Epithelial cell of esophagus (primary cell): ENCODE data around the gene KCNAB2.
"Not testable (repeated sequence)": the region's sequence is repeated elsewhere in the genome, so short reads cannot be mapped to it uniquely, and the experiment has no call there.

ENCODE experiments used
- DNase-seq: peaks from one replicate; pipeline ENCODE4 v3.0.0; 2010; ENCODE audit warnings: low read depth
- H3K4me3 ChIP-seq: 2 replicates; pipeline ENCODE4 v1.5.1; 2011; ENCODE audit warnings: mild to moderate bottlenecking, low read length, control low read depth
- CTCF ChIP-seq: IDR thresholded peaks from 2 replicates; pipeline ENCODE4 v1.5.1; 2011; ENCODE audit warnings: low read depth, mild to moderate bottlenecking, low read length, control low read depth, inconsistent platforms; ENCODE audit not compliant: insufficient read depth; ENCODE audit errors: missing control alignments

KCNAB2 gene

GRCh38 chr1:6054596-6054995 lies 8.9 kb downstream of the KCNAB2 start:
- H3K4me3 ChIP-seq: no peak overlapping the region
- no peak for TF ChIP-seq CTCF
- DNase-seq: no peak

GRCh38 chr1:6056572-6056948 lies 10.9 kb downstream of the KCNAB2 start:
- no peak for TF ChIP-seq CTCF
- no peak overlapping the region for H3K4me3 ChIP-seq
- no peak for DNase-seq

- no peak overlapping the region for H3K4me3 ChIP-seq
- no peak for TF ChIP-seq CTCF
- DNase-seq: no peak
These were observed 11.6 kb downstream of the KCNAB2 start for GRCh38 chr1:6057170-6057845.

- TF ChIP-seq CTCF: no peak
- H3K4me3 ChIP-seq: no peak overlapping the region
- peak; percentile 52 for DNase-seq
These were observed 14.2 kb downstream of the KCNAB2 start for GRCh38 chr1:6059866-6060265.

- DNase-seq: no peak
- no peak overlapping the region for H3K4me3 ChIP-seq
- TF ChIP-seq CTCF: no peak
These were observed 17.0 kb downstream of the KCNAB2 start for GRCh38 chr1:6062670-6063069.

- not testable (repeated sequence) for H3K4me3 ChIP-seq, DNase-seq
These were observed 17.9 kb downstream of the KCNAB2 start for GRCh38 chr1:6063532-6064053.

GRCh38 chr1:6065093-6065858 lies 19.6 kb downstream of the KCNAB2 start:
- DNase-seq: no peak
- no peak overlapping the region for H3K4me3 ChIP-seq
- TF ChIP-seq CTCF: no peak
